HCT116 (cell line): ENCODE measurements around the gene MGST3. TPM values are rescaled to one million over a fixed set of nuclear protein-coding genes. Genes with fewer than 3 reads are reported as not detected.

ENCODE experiments used
- ATAC-seq: fragments of 200-7000 bp; cut with Tn5 transposase; 2 replicates; pipeline ENCODE4 v1.9.1; 2020; ENCODE audit warnings: mild to moderate bottlenecking, moderate library complexity
- BruUV-seq: library from RNA; stranded (reverse); fragments of 400-500 nt; replicated peaks from 2 replicates; lab custom pipeline; 2021; lab: Mats Ljungman, UMichigan
- CTCF ChIA-PET: fragments of 300-600 bp; sonication (Branson Sonifier 250); formaldehyde crosslinking; loops from one replicate; lab custom pipeline; 2021; ENCODE audit warnings: antibody characterized with exemption; lab: Charles Lee
- POLR2A ChIA-PET: fragments of 300-600, 350-600 bp; sonication (Branson Sonifier 250); formaldehyde crosslinking; loops from one replicate; lab custom pipeline; 2021; ENCODE audit warnings: antibody characterized with exemption; lab: Charles Lee
- RAD21 ChIA-PET, 2 experiments: fragments of 300-600 bp; sonication (Branson Sonifier 250); formaldehyde crosslinking; loops; one replicate each; lab custom pipeline; 2023; ENCODE audit warnings: low total read pairs in 2 of 2; ENCODE audit not compliant: uncharacterized antibody in 2 of 2, unreplicated experiment in 2 of 2, low non-redundant PET in 1 of 2; lab: Charles Lee
- DNase-seq: peaks from one replicate; pipeline ENCODE4 v3.0.0-alpha.2; 2010; ENCODE audit warnings: low read depth, low spot score
- H2AFZ ChIP-seq: fragments of 200-600 bp; shearing (Covaris generic), sonication (generic); 2 replicates; pipeline ENCODE4 v1.6.1; 2017; ENCODE audit warnings: low read depth, mixed run types, mixed read lengths, antibody characterized with exemption, low read length; ENCODE audit not compliant: poor library complexity, severe bottlenecking
- H3K27ac ChIP-seq: 2 replicates; pipeline ENCODE4 v1.5.1; 2012; ENCODE audit warnings: low read depth, low read length
- H3K27me3 ChIP-seq: fragments of 200-600 bp; sonication (generic); 2 replicates; pipeline ENCODE4 v1.6.1; 2016; ENCODE audit warnings: mixed run types, low read length, mixed read lengths; ENCODE audit not compliant: insufficient read depth
- H3K36me3 ChIP-seq, 2 experiments: fragments of 200-500 bp in 1 of 2; fragments of 200-600 bp in 1 of 2; sonication (Bioruptor generic) in 1 of 2; sonication (generic) in 1 of 2; 2 replicates each; pipeline versions ENCODE4 v1.5.1 to v1.6.1; 2014 to 2016; ENCODE audit warnings: low read length in 2 of 2, inconsistent platforms in 1 of 2, mixed read lengths in 1 of 2, mixed run types in 1 of 2; ENCODE audit not compliant: insufficient read depth in 2 of 2, control insufficient read depth in 1 of 2
- H3K4me1 ChIP-seq, 2 experiments: fragments of 200-600 bp in 1 of 2; sonication (generic) in 1 of 2; 2 replicates each; pipeline versions ENCODE4 v1.5.1 to v1.6.1; 2012 to 2017; ENCODE audit warnings: low read length in 2 of 2, inconsistent platforms in 1 of 2, mild to moderate bottlenecking in 1 of 2, mixed read lengths in 1 of 2, mixed run types in 1 of 2, moderate library complexity in 1 of 2; ENCODE audit not compliant: insufficient read depth in 2 of 2, control insufficient read depth in 1 of 2
- H3K4me2 ChIP-seq: fragments of 200-600 bp; sonication (generic); 2 replicates; pipeline ENCODE4 v1.6.1; 2017; ENCODE audit warnings: mixed run types, low read length, mixed read lengths
- H3K4me3 ChIP-seq, 2 experiments: fragments of 200-600 bp in 1 of 2; sonication (generic) in 1 of 2; replicated peaks in 1 of 2; 2 replicates each; pipeline ENCODE4 v1.5.1; 2011 to 2016; ENCODE audit warnings: low read length in 2 of 2, control low read depth in 1 of 2, low read depth in 1 of 2, mild to moderate bottlenecking in 1 of 2, mixed read lengths in 1 of 2, mixed run types in 1 of 2
- H3K79me2 ChIP-seq: fragments of 200-600 bp; sonication (generic); 2 replicates; pipeline ENCODE4 v1.6.1; 2017; ENCODE audit warnings: mild to moderate bottlenecking, mixed run types, low read length, moderate library complexity, mixed read lengths; ENCODE audit not compliant: insufficient read depth
- H3K9ac ChIP-seq: fragments of 200-600 bp; sonication (generic); 2 replicates; pipeline ENCODE4 v1.6.1; 2016; ENCODE audit warnings: low read length, mixed read lengths
- H3K9me2 ChIP-seq: fragments of 200-600 bp; sonication (generic), shearing (Covaris generic); 2 replicates; pipeline ENCODE4 v1.6.1; 2017; ENCODE audit warnings: mixed run types, mild to moderate bottlenecking, moderate library complexity; ENCODE audit not compliant: insufficient read depth
- H3K9me3 ChIP-seq, 2 experiments: fragments of 200-500 bp in 1 of 2; fragments of 200-600 bp in 1 of 2; sonication (Bioruptor generic) in 1 of 2; sonication (generic) in 1 of 2; 2 replicates each; pipeline ENCODE4 v1.6.1; 2014 to 2017; ENCODE audit warnings: low read length in 2 of 2, mixed read lengths in 2 of 2, inconsistent platforms in 1 of 2, low read depth in 1 of 2, mild to moderate bottlenecking in 1 of 2, mixed run types in 1 of 2, moderate library complexity in 1 of 2; ENCODE audit not compliant: control insufficient read depth in 1 of 2, insufficient read depth in 1 of 2
- H4K20me1 ChIP-seq: fragments of 200-600 bp; sonication (generic), shearing (Covaris generic); 2 replicates; pipeline ENCODE4 v1.6.1; 2017; ENCODE audit warnings: mixed run types, mild to moderate bottlenecking, moderate library complexity; ENCODE audit not compliant: insufficient read depth
- CTCF ChIP-seq, 3 experiments: fragments of 200-600 bp in 1 of 3; sonication (generic) in 1 of 3; IDR thresholded peaks in 2 of 3; conservative IDR thresholded peaks in 1 of 3; 2 replicates each; pipeline ENCODE4 v1.5.1; 2012 to 2017; ENCODE audit warnings: low read depth in 2 of 3, low read length in 2 of 3, antibody characterized with exemption in 1 of 3, borderline replicate concordance in 1 of 3, control low read depth in 1 of 3, mild to moderate bottlenecking in 1 of 3, mixed read lengths in 1 of 3, mixed run types in 1 of 3, moderate library complexity in 1 of 3; ENCODE audit not compliant: insufficient read depth in 1 of 3
- ELF1 ChIP-seq: IDR thresholded peaks from 2 replicates; pipeline ENCODE4 v1.6.1; 2012; ENCODE audit warnings: low read depth, borderline replicate concordance
- EZH2phosphoT487 ChIP-seq: fragments of 200-600 bp; IDR thresholded peaks from 2 replicates; pipeline ENCODE4 v1.6.1; 2018; ENCODE audit warnings: antibody characterized with exemption, borderline replicate concordance
- JUND ChIP-seq: IDR thresholded peaks from 2 replicates; pipeline ENCODE4 v1.6.1; 2012
- ZBTB33 ChIP-seq: IDR thresholded peaks from 2 replicates; pipeline ENCODE4 v1.6.1; 2011; ENCODE audit warnings: mild to moderate bottlenecking, low read length, moderate library complexity; ENCODE audit not compliant: insufficient replicate concordance; ENCODE audit errors: extremely low read depth
- intact Hi-C: fragments of 100-400 bp; cut with micrococcal nuclease; formaldehyde crosslinking; loops from 2 replicates; pipeline ENCODE4 v1.10.0; 2022
- total RNA-seq: library from RNA; stranded (reverse); gene quantifications from one replicate; pipeline ENCODE4 v1.2.1, GENCODE V29; 2021; ENCODE audit not compliant: unreplicated experiment

Gene MGST3
- total RNA-seq, 1 experiment from 2014 or later: 93.7 TPM

- DNase-seq (no peak), ATAC-seq (no peak)
- ChIA-PET RAD21 (no interaction called here), CTCF (no interaction called here), POLR2A (no interaction called here)
- Histone ChIP-seq H4K20me1 (no peaks in the 10 kb centered on the region), H3K4me2 (no peak overlapping the region), H2AFZ (no peak overlapping the region), H3K27me3 (no peaks in the 10 kb centered on the region), H3K9ac (no peak overlapping the region), H3K4me1 (peaks cover 6 to 16% of the 10 kb centered on the region in 2 experiments), H3K36me3 (no peaks in the 10 kb centered on the region), H3K27ac (no peak overlapping the region), H3K9me3 (no peaks in the 10 kb centered on the region), H3K79me2 (peaks cover 8% of the 10 kb centered on the region), H3K4me3 (no peak overlapping the region), H3K9me2 (no peaks in the 10 kb centered on the region)
- intact Hi-C loops: no loop called here
- no peak for TF ChIP-seq ELF1
- TF ChIP-seq ZBTB33: no peak
- TF ChIP-seq EZH2phosphoT487: no peak
- no peak for TF ChIP-seq JUND
- no peak for TF ChIP-seq CTCF (IDR thresholded peaks at IDR 0.05 in 2 of 3, conservative IDR thresholded peaks at IDR 0.05 in 1 of 3; ENCODE audit: borderline replicate concordance in 1 of 3, insufficient read depth in 1 of 3, low read depth in 2 of 3, low read length in 2 of 3)
- no TSS peak for BruUV-seq
Measured at GRCh38 chr1:165644064-165644735, 13.2 kb downstream of the MGST3 start.
